Measurements from ENCODE around the gene SCG5. TPM values are rescaled to one million over a fixed set of nuclear protein-coding genes. Genes with fewer than 3 reads are reported as not detected.

SCG5 gene
- total and polyA plus RNA-seq, 2 donors (not counting 3 experiments of a cell fraction or from before 2014, with no cell fraction given), result 3.3 to 3.9 TPM

GRCh38 chr15:32694222-32694983 is 52.9 kb downstream of the SCG5 start:
- FAIRE-seq, result no peak
- TF ChIP-seq FOS (IDR thresholded peaks at IDR 0.05; ENCODE audit: borderline replicate concordance, insufficient read depth, low read length) (no peak), MAX (IDR thresholded peaks at IDR 0.05; ENCODE audit: insufficient read depth, insufficient read length) (no peak), CTCF (IDR thresholded peaks at IDR 0.05; ENCODE audit: extremely low read depth in 1 of 2, insufficient read depth in 1 of 2, low read depth in 1 of 2, low read length in 2 of 2) (no peak)
- dilution Hi-C loops (cut with MboI; ENCODE audit: extremely low pct_ligation_motif_present, low sequenced_read_pairs), result loop anchor here (25.0 kb wide), 1 partner anchor 293 kb away; no protein-coding TSS in a partner anchor

More at GRCh38 chr15:32694222-32694983, 52.9 kb downstream of the SCG5 start:
- Histone ChIP-seq H3K9me1 (replicated peaks; ENCODE audit: control insufficient read depth, extremely low read depth, insufficient read depth, low read length) (no peaks in the 10 kb centered on the region), H3K4me1 (ENCODE audit: control insufficient read depth, extremely low read depth, insufficient read depth, low read length) (no peaks in the 10 kb centered on the region), H3K4me2 (ENCODE audit: insufficient read depth, low read length) (no peak overlapping the region), H3K9me3 (replicated peaks; ENCODE audit: control insufficient read depth, insufficient read depth, low read length) (no peaks in the 10 kb centered on the region), H2AFZ (ENCODE audit: low read depth, low read length) (no peak overlapping the region), H3K9ac (replicated peaks; ENCODE audit: extremely low read depth, insufficient read depth, low read length) (no peak overlapping the region), H4K20me1 (replicated peaks; ENCODE audit: control insufficient read depth, extremely low read depth, insufficient read depth, low read length) (no peaks in the 10 kb centered on the region), H3K36me3 (ENCODE audit: control insufficient read depth in 2 of 2, extremely low read depth in 1 of 2, insufficient read depth in 2 of 2, low read length in 2 of 2) (no peaks in the 10 kb centered on the region), H3K4me3 (replicated peaks in 1 of 3; ENCODE audit: insufficient read depth in 1 of 3, low read depth in 1 of 3, low read length in 3 of 3) (no peak overlapping the region), H3K27me3 (ENCODE audit: control insufficient read depth in 2 of 2, insufficient read depth in 2 of 2, low read length in 2 of 2) (peaks cover 0 to 1% of the 10 kb centered on the region in 2 experiments), H3K79me2 (ENCODE audit: control insufficient read depth, insufficient read depth, low read length) (no peaks in the 10 kb centered on the region), H3K27ac (ENCODE audit: insufficient read depth, low read depth, low read length) (no peak overlapping the region)
- intact Hi-C loops (cut with micrococcal nuclease), result no loop called here
- POLR2A ChIA-PET, result no interaction called here
- no TSS peak for BruUV-seq (replicated peaks)
- no peak for DNase-seq (ENCODE audit: low read depth, low spot score)
- CTCF ChIA-PET, result interaction anchor here (0.9 to 1.7 kb wide), 3 partner anchors 11 to 32 kb away, joined by 3 to 5 read pairs (median 3); no protein-coding TSS in a partner anchor
